Spleen (tissue), 7 donors: Measurements from ENCODE around the gene ITPKB.

Experiments used
- CTCF ChIP-seq, 11 experiments: fragments of 200-600 bp in 7 of 11; fragments of 450-650 bp in 4 of 11; sonication (generic) in 4 of 11; IDR thresholded peaks in 8 of 11; conservative IDR thresholded peaks in 3 of 11; 1 replicate in 7 of 11; 2 replicates in 4 of 11; pipeline versions ENCODE4 v1.4.0 to v1.8.0; 2016 to 2021; ENCODE audit warnings: antibody characterized with exemption in 11 of 11, inconsistent platforms in 4 of 11, mild to moderate bottlenecking in 1 of 11
- POLR2A ChIP-seq, 3 donors: fragments of 450-650 bp; IDR thresholded peaks; one replicate each; pipeline ENCODE4 v1.5.1; 2017; ENCODE audit warnings: antibody characterized with exemption in 3 of 3, mild to moderate bottlenecking in 1 of 3
- donor health status: DM: no; HTN: no; CAD: no; lungs with moderate emphysema.
- donor health status: DM: no; HTN: no; CAD: no.
- donor health status: DM: no; HTN: no; CAD: no.

GRCh38 chr1:226678701-226679100 is 60.4 kb downstream of the ITPKB start:
- TF ChIP-seq POLR2A (IDR thresholded peaks at IDR 0.05) (no peak), CTCF (IDR thresholded peaks at IDR 0.05 in 8 of 11, conservative IDR thresholded peaks at IDR 0.05 in 3 of 11) (no peak)
